DND-41 (cell line): ENCODE data around the gene MUL1.

ENCODE experiments used
- CTCF ChIP-seq: IDR thresholded peaks from 2 replicates; pipeline ENCODE4 v1.5.1; 2012; ENCODE audit warnings: borderline replicate concordance, low read length, moderate library complexity, mild to moderate bottlenecking; ENCODE audit not compliant: poor library complexity, severe bottlenecking; ENCODE audit errors: extremely low read depth
- EZH2 ChIP-seq: IDR thresholded peaks from 3 replicates; pipeline ENCODE4 v1.6.1; 2012; ENCODE audit warnings: borderline replicate concordance, low read depth, mild to moderate bottlenecking, moderate library complexity, low read length, inconsistent platforms; ENCODE audit not compliant: severe bottlenecking

GRCh38 chr1:20476265-20477038 is 31.5 kb downstream of the MUL1 start:
- TF ChIP-seq EZH2 (no peak), CTCF (no peak)
